HuH-7 (cell line): ENCODE results near the gene FAM118B.
"Not testable (repeated sequence)": the region's sequence is repeated elsewhere in the genome, so short reads cannot be mapped to it uniquely, and the experiment has no call there.

Experiments used
- DNase-seq: peaks from one replicate; pipeline ENCODE4 v3.0.0; 2011; ENCODE audit warnings: low spot score

Gene FAM118B

DNA sequence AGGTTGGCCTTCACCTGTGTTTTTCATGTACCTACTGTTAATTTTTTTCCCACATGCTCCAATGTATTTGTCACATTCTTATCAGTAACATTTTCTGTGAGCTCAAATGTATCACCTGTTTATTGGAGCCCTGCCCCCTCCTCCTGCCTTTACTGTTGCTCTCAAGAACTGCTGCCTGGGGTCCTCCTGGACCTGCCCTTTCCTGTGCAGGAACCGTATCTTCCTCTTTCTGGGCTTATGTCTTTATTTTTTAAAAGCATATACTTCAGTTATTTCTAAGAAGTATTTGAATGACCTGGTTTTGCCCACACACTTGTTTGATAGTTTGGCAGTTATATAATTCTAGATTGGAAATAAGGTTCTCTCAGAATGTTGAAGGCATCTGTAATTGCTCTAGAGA, 5.9 kb downstream of the FAM118B start:
- no peak for DNase-seq

DNA sequence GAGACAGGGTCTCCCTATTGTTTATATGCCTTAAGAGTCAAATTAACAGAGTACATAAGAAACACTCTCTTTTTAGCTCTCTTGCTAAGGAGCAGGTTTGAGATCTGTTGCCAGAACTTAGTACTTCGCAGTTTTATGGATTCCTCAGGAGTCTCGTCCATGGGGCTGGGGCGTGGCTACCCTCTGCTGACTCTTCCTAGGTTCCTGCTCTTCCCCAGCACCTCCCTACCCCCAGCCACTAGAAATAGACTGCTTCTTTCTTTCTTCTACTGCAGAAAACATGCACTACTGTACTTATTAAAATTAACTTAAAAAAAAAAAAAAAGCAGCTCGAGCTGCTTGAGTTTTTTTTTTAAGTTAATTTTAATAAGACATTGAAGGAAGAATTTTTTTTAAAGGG, 8.0 kb downstream of the FAM118B start:
- no peak for DNase-seq

DNA sequence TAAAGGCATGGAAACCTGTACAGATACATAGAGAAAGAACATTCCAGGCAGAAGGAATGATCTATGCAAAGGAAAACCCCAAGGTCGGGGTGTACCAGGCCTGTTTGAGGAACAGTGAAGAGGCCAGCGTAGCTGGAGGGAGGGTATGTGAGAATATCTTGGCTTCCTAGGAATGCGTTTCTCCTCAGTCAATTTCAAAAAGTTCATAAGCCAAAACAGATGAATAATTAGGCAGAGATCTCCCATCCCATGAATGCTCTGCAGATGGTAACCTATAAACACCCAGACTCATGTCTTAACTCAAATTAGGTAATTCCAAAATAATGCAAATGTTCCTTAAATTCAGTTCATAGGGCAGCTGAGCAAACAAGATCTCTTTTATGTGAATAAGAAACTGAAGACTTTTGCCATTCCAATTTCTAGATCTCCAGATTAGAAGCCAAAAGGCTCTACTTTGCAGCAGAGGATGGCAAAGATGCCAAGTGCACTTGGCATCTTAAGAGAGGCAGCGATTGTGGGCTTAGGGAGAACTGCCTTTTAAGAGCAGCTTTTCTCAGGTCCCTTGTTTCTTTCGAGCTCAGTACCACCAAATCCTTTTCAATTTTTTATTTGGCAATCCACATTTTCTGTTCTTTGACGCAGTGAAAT, 13.2 kb downstream of the FAM118B start:
- no peak for DNase-seq

DNA sequence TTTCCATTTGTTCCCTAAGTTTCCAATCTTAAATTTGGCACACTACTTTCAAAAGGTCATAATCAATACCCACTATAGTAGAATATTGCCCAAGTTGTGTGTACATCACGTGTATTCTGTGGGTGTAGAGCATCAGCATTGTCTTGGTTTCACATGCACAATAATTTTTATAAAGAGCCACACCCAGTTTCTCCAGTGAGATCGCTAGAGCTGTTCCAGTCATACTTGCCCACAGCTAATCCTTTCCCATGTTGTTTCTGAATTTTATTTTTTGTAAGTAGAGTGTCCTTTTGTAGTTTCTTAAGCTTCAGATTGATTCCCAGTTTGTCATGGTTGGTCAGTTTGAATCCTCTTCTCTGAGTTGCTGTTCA, 13.7 kb downstream of the FAM118B start:
- DNase-seq, result no peak

DNA sequence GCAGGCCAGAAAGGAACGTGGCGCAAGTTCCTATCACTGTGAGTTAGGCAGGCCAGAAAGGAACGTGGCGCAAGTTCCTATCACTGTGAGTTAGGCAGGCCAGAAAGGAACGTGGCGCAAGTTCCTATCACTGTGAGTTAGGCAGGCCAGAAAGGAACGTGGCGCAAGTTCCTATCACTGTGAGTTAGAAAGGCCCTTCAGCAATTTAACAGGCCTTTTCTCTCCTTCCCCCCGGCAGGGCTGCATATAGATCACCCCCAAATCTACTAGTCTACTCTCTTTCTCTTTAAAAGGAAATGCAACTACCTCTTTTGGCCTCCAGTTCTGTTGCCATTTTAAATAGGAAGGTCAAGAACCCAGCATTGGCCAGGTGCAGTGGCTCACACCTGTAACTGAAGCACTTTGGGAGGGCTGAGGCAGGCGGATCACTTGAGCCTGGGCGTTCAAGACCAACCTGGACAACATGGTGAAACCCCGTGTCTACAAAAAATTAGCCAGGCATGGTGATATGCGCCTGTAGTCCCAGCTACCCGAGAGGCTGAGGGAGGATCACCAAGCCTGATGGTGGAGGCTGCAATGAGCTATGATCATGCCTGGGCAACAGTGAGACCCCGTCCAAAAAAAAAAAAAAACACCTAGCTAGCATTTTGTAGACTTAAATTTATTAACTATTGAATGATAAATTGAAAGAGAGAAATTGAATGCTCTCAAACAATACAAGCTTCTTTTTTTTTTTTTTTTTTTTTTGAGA, 14.9 kb downstream of the FAM118B start:
- DNase-seq, result no peak

DNA sequence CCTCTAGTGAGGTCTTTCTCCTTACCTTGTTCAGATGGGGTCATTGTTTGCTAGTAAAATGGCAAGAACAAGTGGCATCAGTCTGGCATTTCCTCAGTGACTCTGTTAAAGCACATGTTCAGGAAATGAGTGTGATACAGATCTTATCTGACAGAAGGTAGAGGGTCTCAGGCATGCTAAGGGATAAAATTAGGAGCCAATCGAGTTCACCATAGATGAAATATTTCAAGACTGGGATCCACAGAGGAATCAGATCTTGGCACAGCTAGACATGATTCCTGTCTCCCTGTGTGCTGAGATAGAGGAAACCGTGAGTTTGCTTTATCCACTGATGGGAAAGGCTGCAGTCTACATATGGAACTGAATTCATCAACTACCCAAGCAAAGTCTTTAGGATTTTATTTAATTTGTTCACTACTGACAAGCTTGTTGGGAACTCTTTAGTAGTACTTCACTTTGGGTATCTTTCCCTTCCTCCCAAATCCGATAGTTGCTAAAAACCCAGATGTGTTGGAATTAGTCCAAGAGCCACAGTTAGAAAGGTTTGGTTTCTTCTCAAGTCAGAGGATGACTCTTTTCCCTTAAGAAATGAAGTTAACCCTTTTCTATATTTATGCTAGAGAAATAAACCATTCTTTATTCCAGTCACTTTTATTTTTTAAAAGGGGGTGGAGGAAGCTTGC, 18.4 kb downstream of the FAM118B start:
- DNase-seq, result no peak

DNA sequence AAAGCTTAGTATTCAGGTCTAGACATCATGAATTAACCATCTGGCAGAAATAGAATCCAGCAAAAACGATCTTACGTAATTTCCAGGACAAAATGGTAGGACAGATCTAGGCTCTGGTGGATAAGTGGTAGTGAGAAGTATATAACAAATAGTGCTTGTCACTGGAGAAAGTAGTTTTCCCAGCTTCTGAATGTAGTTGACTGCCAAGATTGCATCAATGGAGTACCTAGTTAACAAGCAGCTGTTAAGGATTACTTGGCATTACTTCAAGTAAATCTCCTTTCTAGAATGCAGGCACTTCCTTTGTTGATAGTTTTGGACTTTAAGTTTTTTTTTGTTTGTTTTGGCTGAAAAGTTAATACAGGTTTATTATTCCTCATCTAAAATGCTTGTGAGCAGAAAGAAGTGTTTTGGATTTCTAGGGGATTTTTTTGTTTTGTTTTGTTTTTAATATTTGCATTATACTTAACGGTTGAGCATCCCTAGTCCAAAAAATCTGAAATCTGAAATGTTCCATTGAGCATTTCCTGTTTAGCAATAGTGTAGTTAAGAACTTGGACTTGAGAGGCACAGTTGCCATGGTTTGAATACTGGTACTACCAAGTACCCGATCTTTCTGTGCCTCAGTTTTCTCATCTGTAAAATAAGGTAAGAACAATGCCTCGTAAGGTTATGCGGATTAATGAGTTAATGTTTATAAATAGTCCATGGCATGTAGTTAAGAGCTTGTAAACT, 20.3 kb downstream of the FAM118B start:
- no peak for DNase-seq

DNA sequence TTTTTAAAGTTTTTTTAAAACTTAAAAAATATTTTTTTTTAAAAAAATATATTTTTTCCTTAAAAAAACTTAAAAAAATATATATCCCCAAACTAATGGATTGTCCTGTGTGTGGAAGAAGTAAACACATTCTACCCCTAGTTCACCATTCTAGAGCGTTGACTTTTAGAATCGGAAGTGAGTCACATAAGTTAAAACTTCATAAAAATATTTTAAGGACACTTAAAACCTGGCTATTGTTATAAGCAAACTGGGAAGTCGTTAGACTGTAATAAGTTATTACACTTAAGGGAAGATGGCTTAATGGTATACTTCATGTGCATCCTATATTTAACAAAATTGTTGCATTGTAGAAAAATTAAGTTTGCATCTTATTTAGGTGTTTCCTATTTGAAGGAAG, 21.1 kb downstream of the FAM118B start:
- DNase-seq, result no peak

DNA sequence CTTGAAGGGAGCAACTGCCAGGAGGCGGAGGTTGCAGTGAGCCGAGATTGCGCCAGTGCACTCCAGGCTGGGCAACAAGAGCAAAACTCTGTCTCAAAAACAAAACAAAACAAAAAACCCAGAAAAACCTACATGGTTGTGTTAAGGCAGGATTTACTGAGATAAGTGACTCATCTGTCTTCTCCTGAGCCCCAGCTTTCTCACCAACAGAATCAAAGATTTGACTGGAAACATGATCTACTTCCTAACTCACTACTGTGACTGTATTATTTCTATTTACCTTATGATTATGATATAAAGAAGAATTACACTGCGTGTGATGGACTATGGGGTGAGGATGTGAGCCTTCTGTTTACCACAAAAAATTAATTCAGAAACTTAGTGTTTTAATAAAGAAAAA, 21.8 kb downstream of the FAM118B start:
- no peak for DNase-seq

DNA sequence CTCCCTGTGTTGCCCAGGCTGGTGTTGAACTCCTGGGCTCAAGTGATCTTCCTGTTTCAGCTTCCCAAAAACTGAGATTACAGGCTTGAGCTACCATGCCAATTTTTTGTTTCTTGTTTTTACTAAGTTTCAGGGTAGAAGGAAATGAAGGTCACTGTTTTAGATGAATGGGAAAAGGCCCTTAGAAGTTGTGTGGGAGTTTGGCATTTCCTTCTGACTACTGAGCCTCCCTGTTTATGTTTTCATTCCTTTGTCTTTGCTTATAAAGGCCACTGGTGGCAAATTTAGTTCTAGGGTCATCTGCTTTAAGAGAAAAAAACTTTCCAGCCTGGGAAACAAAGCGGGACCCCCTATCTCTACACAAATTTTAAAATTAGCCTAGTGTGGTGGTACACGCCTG, 35.1 kb downstream of the FAM118B start:
- DNase-seq, result no peak

DNA sequence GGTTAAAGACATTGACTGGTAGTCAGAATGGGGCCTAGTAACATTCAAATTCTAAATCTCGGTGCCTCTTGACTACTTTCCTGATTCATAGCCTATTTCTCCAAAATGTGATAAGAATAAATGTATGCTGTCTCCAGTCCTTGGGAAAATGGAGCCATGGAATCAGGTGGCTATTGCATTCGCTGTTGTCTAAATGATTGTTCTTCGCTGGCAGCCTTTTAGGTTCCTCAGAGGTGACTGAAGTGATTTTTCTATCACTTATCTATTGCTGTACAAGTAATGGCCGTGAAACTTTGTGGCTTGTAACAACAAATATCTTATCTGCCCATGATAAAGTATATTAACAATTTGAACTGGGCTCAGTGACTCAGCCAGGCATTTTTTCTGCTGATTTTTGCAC, 41.7 kb downstream of the FAM118B start:
- DNase-seq, result no peak

DNA sequence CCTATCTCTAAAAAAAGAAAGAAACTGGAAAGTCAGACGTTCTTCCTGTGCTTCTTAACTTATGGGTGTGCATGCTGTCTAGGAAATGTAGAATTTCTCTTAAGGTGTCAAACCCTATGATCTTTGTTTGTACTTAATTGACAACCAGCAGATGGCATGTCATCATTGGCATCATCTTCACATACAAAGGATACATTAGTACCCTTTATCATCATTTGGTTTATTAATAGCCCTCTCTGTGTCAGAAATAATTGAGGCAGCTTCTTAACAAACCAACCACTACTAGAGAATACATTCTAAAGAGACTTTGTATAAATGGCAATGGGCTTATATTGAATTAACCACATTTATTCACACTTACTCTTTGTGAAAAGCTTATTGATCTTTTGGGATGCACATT, 43.2 kb downstream of the FAM118B start:
- DNase-seq, result no peak

DNA sequence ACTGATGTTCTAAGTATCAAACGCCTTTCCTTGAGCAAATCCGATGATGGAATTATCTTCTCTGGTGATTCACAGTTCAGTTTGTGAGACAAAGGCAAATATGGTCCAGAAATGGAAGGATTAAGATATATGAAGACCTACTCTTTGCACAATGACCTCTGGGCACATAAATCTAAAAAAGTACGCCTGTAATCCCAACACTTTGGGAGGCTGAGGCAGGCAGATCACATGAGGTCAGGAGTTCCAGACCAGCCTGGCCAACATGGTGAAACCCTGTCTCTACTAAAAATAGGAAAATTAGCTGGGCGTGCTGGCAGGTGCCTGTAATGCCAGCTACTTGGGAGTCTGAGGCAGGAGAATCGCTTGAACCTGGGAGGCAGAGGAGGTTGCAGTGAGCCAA, 43.9 kb downstream of the FAM118B start:
- DNase-seq, result not testable (repeated sequence)

DNA sequence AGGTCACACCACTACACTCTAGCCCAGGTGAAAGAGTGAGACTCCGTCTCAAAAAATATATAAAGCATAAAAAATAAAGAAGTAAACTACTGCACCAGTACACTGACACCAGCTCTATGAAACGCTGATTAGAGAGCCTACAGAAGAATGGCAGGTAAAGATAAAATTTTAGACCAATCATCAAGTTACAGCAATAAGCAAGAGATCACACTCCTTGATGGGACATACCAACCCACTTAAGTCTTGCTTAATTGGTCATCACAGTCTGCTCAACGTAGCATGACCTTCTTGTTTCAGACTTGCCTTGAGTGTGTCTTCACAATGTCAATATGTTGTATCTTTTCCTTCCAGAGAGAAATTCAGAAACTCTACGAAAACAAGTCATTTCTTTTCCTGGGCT, 44.6 kb downstream of the FAM118B start:
- no peak for DNase-seq

DNA sequence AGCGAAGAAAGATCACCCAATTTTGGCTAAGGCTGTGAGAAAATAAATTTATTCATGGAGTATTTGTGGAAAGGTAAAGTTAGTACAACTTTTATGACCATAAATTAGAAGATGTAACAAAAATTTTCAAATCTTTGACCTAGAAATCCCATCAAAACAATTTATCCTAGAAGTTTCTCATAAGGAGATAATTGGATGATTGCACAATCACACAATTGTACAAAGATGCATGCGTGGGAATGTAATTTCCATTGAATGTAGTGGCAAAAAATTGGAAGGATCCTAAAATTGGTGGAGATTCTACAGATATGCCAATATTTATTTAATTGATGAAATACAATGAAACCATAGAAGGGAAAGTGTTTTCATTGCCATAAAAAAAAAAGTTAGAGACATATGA, 45.6 kb downstream of the FAM118B start:
- DNase-seq, result no peak

DNA sequence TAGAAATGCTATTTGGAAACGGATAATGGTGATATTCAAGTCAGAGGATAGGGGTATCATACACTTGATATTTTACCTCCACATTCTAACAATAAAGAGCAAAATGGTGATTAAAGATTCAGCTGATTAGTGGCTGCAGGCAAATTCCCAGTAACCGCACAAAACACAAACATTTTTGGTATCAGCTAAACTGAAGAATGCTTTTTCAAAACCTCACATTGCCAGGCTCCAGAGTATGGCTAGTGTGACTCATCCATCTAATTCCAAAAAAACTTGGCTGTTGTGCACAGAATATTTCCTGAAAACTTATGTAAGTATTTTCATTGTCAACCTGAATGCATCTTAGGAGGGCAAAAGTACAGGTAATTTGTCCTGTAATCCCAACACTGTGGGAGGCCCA, 46.2 kb downstream of the FAM118B start:
- DNase-seq, result no peak

DNA sequence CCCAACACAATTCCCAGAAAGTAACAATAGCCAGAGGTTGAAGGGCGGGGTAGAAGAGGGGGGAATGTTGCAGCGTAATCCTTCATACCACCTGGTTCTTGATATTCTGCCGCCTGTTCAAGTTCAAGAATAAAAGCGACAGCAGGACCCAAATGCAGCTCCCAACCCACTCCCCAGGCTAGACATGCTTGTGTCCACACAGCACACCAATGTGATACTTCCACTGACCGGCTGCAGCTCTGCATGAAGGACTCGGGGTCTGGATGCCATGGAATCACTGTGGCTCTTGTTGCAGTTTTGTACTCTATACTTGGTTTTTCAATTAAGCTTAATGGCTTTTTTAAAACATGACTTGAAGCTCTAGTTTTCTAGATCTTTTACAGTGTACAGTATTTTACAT, 50.6 kb downstream of the FAM118B start:
- DNase-seq, result no peak

DNA sequence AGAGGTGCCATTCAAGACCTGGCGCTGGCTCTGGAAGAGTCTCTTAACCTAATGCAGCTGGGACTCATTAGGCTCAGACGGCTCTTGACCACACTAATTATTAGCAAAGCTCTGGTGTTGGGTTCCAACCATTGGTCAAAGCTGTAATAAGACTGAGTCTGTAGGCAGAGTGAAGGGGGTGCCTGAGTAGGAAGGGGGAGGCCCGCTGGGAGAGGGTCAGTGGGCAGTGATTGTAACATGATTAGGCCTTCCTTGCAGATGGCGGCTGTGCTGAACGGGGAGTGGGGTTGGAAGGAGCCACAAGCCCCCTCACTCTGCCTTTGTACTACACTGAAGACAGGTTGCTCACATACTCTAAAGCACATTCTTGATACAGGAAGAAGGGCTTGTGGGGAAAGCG, 51.9 kb downstream of the FAM118B start:
- no peak for DNase-seq

DNA sequence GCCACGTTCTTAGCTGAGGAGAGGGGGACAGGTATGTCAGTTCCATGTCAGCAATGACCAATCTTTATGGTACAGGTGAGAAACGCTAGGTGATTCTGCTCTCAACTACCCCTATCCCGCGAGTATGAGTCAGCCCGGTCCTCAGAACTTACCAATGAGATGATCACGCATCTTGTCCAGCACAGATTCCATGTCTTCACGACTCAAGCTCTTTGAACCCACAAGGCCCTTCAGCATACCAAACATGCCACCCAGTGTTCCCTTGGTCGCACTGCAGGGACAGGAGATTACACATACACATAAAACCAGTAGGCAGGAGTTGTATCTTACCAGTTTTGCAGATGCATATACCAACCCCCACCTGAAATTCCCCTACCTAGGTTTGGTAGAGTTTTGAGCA, 54.2 kb downstream of the FAM118B start:
- DNase-seq, result no peak

DNA sequence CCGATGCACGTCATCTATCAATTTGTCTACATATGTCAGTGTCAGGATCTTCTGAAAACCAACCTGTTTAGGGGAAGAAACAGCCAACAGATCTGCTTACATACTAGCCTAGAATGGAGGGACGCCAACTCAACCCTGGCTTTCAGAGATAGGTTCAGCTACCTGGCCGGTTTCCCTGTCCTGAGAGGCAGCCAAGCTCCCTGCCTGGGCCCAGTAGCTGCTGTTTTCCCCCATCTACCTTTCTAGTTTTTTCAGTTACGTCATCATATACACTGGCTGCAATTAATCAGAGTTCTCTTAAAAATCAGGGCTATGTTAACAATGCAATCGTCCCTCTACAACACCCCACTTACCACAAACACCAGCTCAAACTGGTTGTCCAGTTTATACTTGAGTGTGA, 56.1 kb downstream of the FAM118B start:
- no peak for DNase-seq

DNA sequence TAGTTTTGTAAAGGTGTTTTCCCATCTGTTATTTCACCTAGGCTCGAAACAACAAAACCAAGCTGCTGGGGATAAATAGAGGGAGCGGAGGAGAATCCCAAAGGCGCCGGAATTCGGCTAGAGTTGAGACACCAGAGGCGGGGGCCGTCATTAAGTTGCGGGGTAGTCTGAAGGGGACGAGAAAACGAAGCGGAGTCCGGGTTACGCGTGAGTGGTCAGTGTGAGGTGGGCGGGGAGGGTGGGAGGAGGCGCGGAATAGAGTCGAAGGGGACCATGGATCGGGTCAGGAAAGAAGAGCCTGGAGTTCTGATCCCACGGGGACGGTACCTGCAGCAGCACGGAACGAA, 56.8 kb downstream of the FAM118B start:
- peak; percentile 49 for DNase-seq

DNA sequence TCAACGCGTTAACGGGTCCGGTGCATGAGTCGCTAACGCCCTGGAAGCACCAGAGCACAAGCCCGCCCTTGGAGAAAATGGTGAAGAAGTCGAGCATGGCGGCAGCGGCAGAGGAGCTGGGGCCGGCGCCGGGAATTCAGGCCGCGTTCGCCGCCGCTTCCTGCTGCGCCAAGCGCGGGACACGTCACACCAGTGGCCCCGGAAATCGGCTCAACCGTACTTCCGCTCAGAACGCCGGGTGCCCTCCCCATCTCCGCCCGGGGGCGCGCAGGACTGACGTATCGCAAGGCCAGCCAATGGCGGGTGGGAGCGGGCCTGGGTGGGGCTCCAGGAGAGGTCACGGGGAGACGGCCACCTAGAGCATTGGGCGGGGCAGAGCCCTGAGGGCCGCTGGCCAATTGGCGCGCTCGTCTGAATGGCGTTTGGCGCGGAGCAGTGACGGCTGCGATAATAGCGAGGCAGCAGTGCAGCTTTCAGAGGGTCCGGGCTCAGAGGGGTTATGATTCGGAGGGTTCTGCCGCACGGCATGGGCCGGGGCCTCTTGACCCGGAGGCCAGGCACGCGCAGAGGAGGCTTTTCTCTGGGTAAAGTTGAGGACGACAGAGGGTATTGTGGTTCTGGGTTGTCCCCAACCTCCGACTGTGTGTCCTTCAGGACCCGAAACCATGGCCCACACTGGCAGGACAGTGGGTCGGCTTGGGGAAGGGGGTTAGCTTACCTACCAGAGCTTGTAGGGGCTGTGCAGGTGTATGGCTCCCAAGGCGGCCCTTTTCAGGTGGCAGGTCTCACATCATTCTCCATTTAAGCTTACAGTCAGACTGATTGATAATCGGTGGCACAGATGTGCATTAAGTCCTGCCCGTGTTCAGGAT, 57.4 kb downstream of the FAM118B start, which contains the start of the genes FOXRED1 and SRPRA:
Gene FOXRED1, plus strand, starts transcription at position 447 of the 872 bp plus-strand sequence. Its CDS starts 53 bp downstream, at position 500.
Gene SRPRA, minus strand, starts transcription at position 188 of the 872 bp plus-strand sequence. Its CDS starts 91 bp downstream, at position 97.
- DNase-seq, result peak; percentile 99
